HG03196 (cell line): ENCODE data around the gene G3BP2.
"Not testable (repeated sequence)": the region's sequence is repeated elsewhere in the genome, so short reads cannot be mapped to it uniquely, and the experiment has no call there.

Source experiments
- ATAC-seq: cut with Tn5 transposase; IDR thresholded peaks from one replicate; pipeline ENCODE4 v1.9.1; 2021; ENCODE audit not compliant: unreplicated experiment

The G3BP2 gene

GRCh38 chr4:75685546-75686189 lies 12.5 kb upstream of the G3BP2 start:
- no peak for ATAC-seq

GRCh38 chr4:75683482-75684155 lies 10.4 kb upstream of the G3BP2 start:
- no peak for ATAC-seq

- no peak for ATAC-seq
Measured at GRCh38 chr4:75679876-75680575, 6.8 kb upstream of the G3BP2 start.

GRCh38 chr4:75678965-75679364 lies 5.8 kb upstream of the G3BP2 start:
- no peak for ATAC-seq

- ATAC-seq = no peak
Measured at GRCh38 chr4:75678473-75678872, 5.3 kb upstream of the G3BP2 start.

- ATAC-seq = no peak
Measured at GRCh38 chr4:75675004-75675531, 1.9 kb upstream of the G3BP2 start.

- ATAC-seq = no peak
Measured at GRCh38 chr4:75673959-75674328, 733 bp upstream of the G3BP2 start.

GRCh38 chr4:75672461-75673026 lies 667 bp downstream of the G3BP2 start:
- ATAC-seq = peak; percentile 26

GRCh38 chr4:75671802-75672421 lies 1.3 kb downstream of the G3BP2 start:
- no peak for ATAC-seq

- no peak for ATAC-seq
Measured at GRCh38 chr4:75668596-75668995, 4.6 kb downstream of the G3BP2 start.

GRCh38 chr4:75667636-75668035 lies 5.6 kb downstream of the G3BP2 start:
- ATAC-seq = not testable (repeated sequence)

GRCh38 chr4:75666299-75666698 lies 6.9 kb downstream of the G3BP2 start:
- ATAC-seq = no peak

GRCh38 chr4:75664604-75665003 lies 8.6 kb downstream of the G3BP2 start:
- ATAC-seq = not testable (repeated sequence)

- ATAC-seq = no peak
Measured at GRCh38 chr4:75662626-75663025, 10.6 kb downstream of the G3BP2 start.

- no peak for ATAC-seq
Measured at GRCh38 chr4:75660491-75660890, 12.7 kb downstream of the G3BP2 start.

GRCh38 chr4:75659512-75660031 lies 13.6 kb downstream of the G3BP2 start:
- ATAC-seq = no peak

- ATAC-seq = no peak
Measured at GRCh38 chr4:75658876-75659275, 14.3 kb downstream of the G3BP2 start.

GRCh38 chr4:75655562-75655961 lies 17.6 kb downstream of the G3BP2 start:
- no peak for ATAC-seq

- ATAC-seq = no peak
Measured at GRCh38 chr4:75654905-75655304, 18.3 kb downstream of the G3BP2 start.

GRCh38 chr4:75653845-75654503 lies 19.2 kb downstream of the G3BP2 start:
- no peak for ATAC-seq
